Panc1 (cell line): Measurements from ENCODE around the gene NLN. TPM values are rescaled to one million over a fixed set of nuclear protein-coding genes. Genes with fewer than 3 reads are reported as not detected.

Experiments used
- ATAC-seq: fragments of 200-7000 bp; cut with Tn5 transposase; 2 replicates; pipeline ENCODE4 v1.9.1; 2020; ENCODE audit warnings: mild to moderate bottlenecking, moderate library complexity
- BruUV-seq: library from RNA; stranded (reverse); fragments of 400-500 nt; replicated peaks from 2 replicates; lab custom pipeline; 2021; lab: Mats Ljungman, UMichigan
- CTCF ChIA-PET: fragments of 300-600 bp; sonication (Branson Sonifier 250); formaldehyde crosslinking; loops from one replicate; lab custom pipeline; 2022; ENCODE audit warnings: antibody characterized with exemption; lab: Charles Lee
- POLR2A ChIA-PET: fragments of 300-600 bp; sonication (Branson Sonifier 250); formaldehyde crosslinking; loops from one replicate; lab custom pipeline; 2022; ENCODE audit warnings: antibody characterized with exemption; lab: Charles Lee
- DNase-seq: peaks from one replicate; pipeline ENCODE4 v3.0.0-alpha.2; 2010; ENCODE audit warnings: low read depth, low spot score
- H3K27ac ChIP-seq: 2 replicates; pipeline ENCODE4 v1.5.1; 2011; ENCODE audit warnings: mild to moderate bottlenecking, low read length, inconsistent platforms
- H3K27me3 ChIP-seq: fragments of 200-500 bp; sonication (Bioruptor generic); 2 replicates; pipeline ENCODE4 v1.6.0; 2014; ENCODE audit warnings: low read length, inconsistent platforms; ENCODE audit not compliant: control insufficient read depth, insufficient read depth
- H3K36me3 ChIP-seq: fragments of 200-500 bp; sonication (Bioruptor generic); 2 replicates; pipeline ENCODE4 v1.5.1; 2014; ENCODE audit warnings: inconsistent platforms, mild to moderate bottlenecking, low read length, moderate library complexity; ENCODE audit not compliant: control insufficient read depth, insufficient read depth
- H3K4me1 ChIP-seq: 2 replicates; pipeline ENCODE4 v1.5.1; 2011; ENCODE audit warnings: inconsistent platforms, mild to moderate bottlenecking, low read length, moderate library complexity; ENCODE audit not compliant: control insufficient read depth, insufficient read depth
- H3K4me3 ChIP-seq, 2 experiments: 2 replicates each; pipeline ENCODE4 v1.5.1; 2011 to 2012; ENCODE audit warnings: low read depth in 2 of 2, low read length in 2 of 2, mild to moderate bottlenecking in 2 of 2, inconsistent platforms in 1 of 2, moderate library complexity in 1 of 2
- H3K9me3 ChIP-seq: fragments of 200-500 bp; sonication (Bioruptor generic); 2 replicates; pipeline ENCODE4 v1.5.1; 2014; ENCODE audit warnings: low read depth, mild to moderate bottlenecking, inconsistent platforms, low read length, moderate library complexity; ENCODE audit not compliant: control insufficient read depth, insufficient read depth
- CTCF ChIP-seq: fragments of 450-650 bp; IDR thresholded peaks from 2 replicates; pipeline ENCODE4 v1.5.1; 2017; ENCODE audit warnings: mild to moderate bottlenecking
- POLR2AphosphoS5 ChIP-seq: IDR thresholded peaks from 2 replicates; pipeline ENCODE4 v1.6.1; 2012; ENCODE audit warnings: mild to moderate bottlenecking, low read depth, low read length, moderate library complexity
- SIN3A ChIP-seq: IDR thresholded peaks from 2 replicates; pipeline ENCODE4 v1.6.1; 2012; ENCODE audit warnings: low read depth, mild to moderate bottlenecking, low read length, moderate library complexity, borderline replicate concordance; ENCODE audit not compliant: insufficient read depth
- TCF7L2 ChIP-seq: IDR thresholded peaks from 2 replicates; pipeline ENCODE4 v1.6.1; 2011; ENCODE audit warnings: mild to moderate bottlenecking, low read depth, low read length, inconsistent platforms
- in situ Hi-C: cut with HindIII; loops from 2 replicates; pipeline ENCODE4 v1.10.0; 2016; ENCODE audit warnings: low sequenced_read_pairs, low pct_unique_long_range_greater_than_20kb
- intact Hi-C: fragments of 100-400 bp; cut with micrococcal nuclease; formaldehyde crosslinking; loops from one replicate; pipeline ENCODE4 v1.10.0; 2022; ENCODE audit not compliant: unreplicated experiment
- total RNA-seq: library from RNA; stranded (reverse); gene quantifications from one replicate; pipeline ENCODE4 v1.2.1, GENCODE V29; 2021; ENCODE audit not compliant: unreplicated experiment
- TF ChIP-seq, protein P1 (sequence below), 2 experiments: IDR thresholded peaks; 2 replicates each; pipeline ENCODE4 v1.6.1; 2011 to 2012; ENCODE audit warnings: low read depth in 2 of 2, control low read depth in 1 of 2, low read length in 1 of 2, mild to moderate bottlenecking in 1 of 2, moderate library complexity in 1 of 2; ENCODE audit not compliant: insufficient read depth in 1 of 2

The NLN gene
- total RNA-seq, 1 experiment from 2014 or later, result 51.8 TPM

- no peak overlapping the region for H3K4me3 ChIP-seq
- ATAC-seq, result no peak
- no peaks in the 10 kb centered on the region; the same call in 1 of the 2 replicates for H3K36me3 ChIP-seq
- no peaks in the 10 kb centered on the region for H3K27me3 ChIP-seq
- in situ Hi-C loops (no loop called here), intact Hi-C loops (no loop called here)
- no peak for DNase-seq
- ChIA-PET CTCF (no interaction called here), POLR2A (interaction anchor here (0.6 kb wide), 1 partner anchor 215 kb away, joined by 16 read pairs; no protein-coding TSS in a partner anchor)
- BruUV-seq, result no TSS peak
- no peaks in the 10 kb centered on the region for H3K9me3 ChIP-seq
- no peak for TF ChIP-seq TCF7L2
- TF ChIP-seq POLR2AphosphoS5, result no peak
- TF ChIP-seq, protein P1, sequence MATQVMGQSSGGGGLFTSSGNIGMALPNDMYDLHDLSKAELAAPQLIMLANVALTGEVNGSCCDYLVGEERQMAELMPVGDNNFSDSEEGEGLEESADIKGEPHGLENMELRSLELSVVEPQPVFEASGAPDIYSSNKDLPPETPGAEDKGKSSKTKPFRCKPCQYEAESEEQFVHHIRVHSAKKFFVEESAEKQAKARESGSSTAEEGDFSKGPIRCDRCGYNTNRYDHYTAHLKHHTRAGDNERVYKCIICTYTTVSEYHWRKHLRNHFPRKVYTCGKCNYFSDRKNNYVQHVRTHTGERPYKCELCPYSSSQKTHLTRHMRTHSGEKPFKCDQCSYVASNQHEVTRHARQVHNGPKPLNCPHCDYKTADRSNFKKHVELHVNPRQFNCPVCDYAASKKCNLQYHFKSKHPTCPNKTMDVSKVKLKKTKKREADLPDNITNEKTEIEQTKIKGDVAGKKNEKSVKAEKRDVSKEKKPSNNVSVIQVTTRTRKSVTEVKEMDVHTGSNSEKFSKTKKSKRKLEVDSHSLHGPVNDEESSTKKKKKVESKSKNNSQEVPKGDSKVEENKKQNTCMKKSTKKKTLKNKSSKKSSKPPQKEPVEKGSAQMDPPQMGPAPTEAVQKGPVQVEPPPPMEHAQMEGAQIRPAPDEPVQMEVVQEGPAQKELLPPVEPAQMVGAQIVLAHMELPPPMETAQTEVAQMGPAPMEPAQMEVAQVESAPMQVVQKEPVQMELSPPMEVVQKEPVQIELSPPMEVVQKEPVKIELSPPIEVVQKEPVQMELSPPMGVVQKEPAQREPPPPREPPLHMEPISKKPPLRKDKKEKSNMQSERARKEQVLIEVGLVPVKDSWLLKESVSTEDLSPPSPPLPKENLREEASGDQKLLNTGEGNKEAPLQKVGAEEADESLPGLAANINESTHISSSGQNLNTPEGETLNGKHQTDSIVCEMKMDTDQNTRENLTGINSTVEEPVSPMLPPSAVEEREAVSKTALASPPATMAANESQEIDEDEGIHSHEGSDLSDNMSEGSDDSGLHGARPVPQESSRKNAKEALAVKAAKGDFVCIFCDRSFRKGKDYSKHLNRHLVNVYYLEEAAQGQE (IDR thresholded peaks at IDR 0.05; ENCODE audit: insufficient read depth in 1 of 2, low read depth in 2 of 2, low read length in 1 of 2), result no peak
- no peak for TF ChIP-seq CTCF
- no peak for TF ChIP-seq SIN3A
- no peaks in the 10 kb centered on the region for H3K4me1 ChIP-seq
- H3K27ac ChIP-seq, result no peak overlapping the region
These were observed 28.9 kb downstream of the NLN start for GRCh38 chr5:65750938-65751337.

DNA sequence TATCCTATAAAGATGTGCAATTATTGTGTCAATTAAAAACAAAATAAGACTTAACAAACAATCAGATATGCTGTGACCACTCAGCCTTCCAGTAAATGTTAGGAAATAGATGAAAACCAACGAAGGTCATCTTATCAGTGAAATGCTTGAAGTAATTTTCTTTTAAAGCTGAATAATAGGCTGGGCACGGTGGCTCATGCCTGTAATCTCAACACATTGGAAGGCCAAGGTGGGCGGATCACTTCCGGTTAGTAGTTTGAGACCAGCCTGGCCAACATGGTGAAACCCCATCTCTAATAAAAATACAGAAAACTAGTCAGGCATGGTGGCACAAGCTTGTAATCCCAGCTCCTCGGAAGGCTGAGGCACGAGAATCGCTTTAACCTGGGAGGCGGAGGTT, 31.2 kb downstream of the NLN start:
- intact Hi-C loops, result no loop called here
- H3K4me1 ChIP-seq, result no peaks in the 10 kb centered on the region
- ChIA-PET CTCF (no interaction called here), POLR2A (no interaction called here)
- no peak for TF ChIP-seq CTCF
- no peak for TF ChIP-seq POLR2AphosphoS5
- no peak for TF ChIP-seq SIN3A
- TF ChIP-seq, protein P1 (IDR thresholded peaks at IDR 0.05; ENCODE audit: insufficient read depth in 1 of 2, low read depth in 2 of 2, low read length in 1 of 2), result no peak
- no peak for TF ChIP-seq TCF7L2
- no peaks in the 10 kb centered on the region; the same call in 1 of the 2 replicates for H3K36me3 ChIP-seq
- H3K27ac ChIP-seq, result no peak overlapping the region
- no peak for DNase-seq
- H3K4me3 ChIP-seq, result no peak overlapping the region
- BruUV-seq, result no TSS peak
- ATAC-seq, result no peak
- in situ Hi-C loops, result no loop called here
- H3K9me3 ChIP-seq, result no peaks in the 10 kb centered on the region
- H3K27me3 ChIP-seq, result no peaks in the 10 kb centered on the region
